K562 treated with DMSO at 1 percent for 12 hours (cell line): ENCODE results near the gene ATG5. TPM values are rescaled to one million over a fixed set of nuclear protein-coding genes. Genes with fewer than 3 reads are reported as not detected.

Experiments
- total RNA-seq: library from RNA; unstranded; fragments of 300-600 nt; gene quantifications from 2 replicates; pipeline ENCODE4 v1.2.3, GENCODE V29; 2022; ENCODE audit not compliant: insufficient read depth

The ATG5 gene
- total RNA-seq: 19.4 and 31.4 TPM in 2 replicates

DNA sequence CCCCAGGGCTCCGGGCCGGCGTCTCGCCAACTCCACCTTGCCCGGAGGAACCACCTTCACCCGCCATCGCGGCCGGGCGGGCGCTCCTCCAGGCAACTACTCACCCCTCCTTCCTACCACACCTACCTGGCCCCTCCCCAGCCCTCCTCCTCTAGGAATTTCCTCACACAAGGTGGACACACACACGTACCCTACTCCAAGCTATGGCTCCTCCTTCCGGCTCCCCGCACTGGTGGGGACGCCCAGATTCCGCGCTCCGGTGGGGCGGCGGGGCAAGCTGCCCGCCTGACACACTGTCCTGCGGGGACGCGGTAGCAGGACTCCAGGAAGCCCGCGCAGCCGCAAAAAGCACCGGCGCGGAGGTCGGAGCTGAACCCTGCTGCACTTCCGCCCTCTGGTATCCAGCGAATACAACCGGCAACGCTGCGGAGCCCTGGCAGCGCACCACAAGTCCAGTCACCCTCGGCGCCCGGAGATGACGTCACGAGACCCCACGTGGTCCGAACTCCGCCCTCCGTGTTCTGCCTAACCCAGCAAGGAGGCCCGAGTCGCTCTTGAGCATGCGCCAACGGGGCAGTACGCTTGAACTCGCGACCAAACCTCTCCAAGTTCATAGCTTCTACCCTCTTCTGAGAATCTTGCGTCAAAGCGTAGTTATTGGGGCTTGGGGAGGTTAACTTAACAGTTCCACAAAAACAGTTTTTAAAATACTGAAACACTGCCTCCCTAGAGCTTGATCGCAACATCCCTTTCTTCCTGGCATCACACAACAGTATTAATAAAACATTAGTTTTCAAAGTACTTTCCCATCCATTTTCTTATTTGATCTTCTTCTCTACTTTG is at the start of gene ATG5:
Gene ATG5 (minus strand): TSS at position 425 of the 843 bp plus-strand sequence. CDS start 9,552 bp downstream, outside the sequence.

GRCh38 chr6:106360410-106360988 is 34.9 kb upstream of the ATG5 start, which contains the start of gene CRYBG1:
Gene CRYBG1, plus strand, starts transcription at chr6:106360717. Its CDS starts 192 bp downstream, at chr6:106360909.

Other genes with a start within 250 kb of the ATG5 start
- gene PRDM1, start 239.4 kb downstream of the ATG5 start, total RNA-seq: 0.80 TPM in 1 of 2 replicates, not detected in the other
- 0.67 TPM in 2 replicates for gene CRYBG1, start 35.0 kb upstream of the ATG5 start, total RNA-seq